HEK293 (cell line): ENCODE results near the gene ARHGAP24.

Source experiments
- CTCF ChIA-PET: fragments of 350-600 bp; formaldehyde crosslinking; extraction: SDS; loops from one replicate; lab custom pipeline; 2021; ENCODE audit warnings: antibody characterized with exemption; lab: Yijun Ruan, JAX
- POLR2A ChIA-PET: fragments of 300-600 bp; formaldehyde crosslinking; extraction: SDS; loops from one replicate; lab custom pipeline; 2020; ENCODE audit warnings: antibody characterized with exemption, inconsistent platforms; lab: Yijun Ruan, JAX
- H3K27ac ChIP-seq: fragments of 200-500 bp; sonication (Bioruptor generic); 2 replicates; pipeline ENCODE4 v1.5.1; 2014; ENCODE audit warnings: low read depth, low read length, control low read depth, inconsistent platforms; ENCODE audit errors: extremely low read depth
- H3K36me3 ChIP-seq, 2 experiments: fragments of 200-500 bp in 1 of 2; sonication (Bioruptor generic) in 1 of 2; 1 replicate in 1 of 2; 2 replicates in 1 of 2; pipeline ENCODE4 v1.5.1; 2014 to 2017; ENCODE audit warnings: inconsistent platforms in 2 of 2, low read length in 2 of 2; ENCODE audit not compliant: control insufficient read depth in 2 of 2, insufficient read depth in 1 of 2
- H3K4me1 ChIP-seq: fragments of 200-500 bp; sonication (Bioruptor generic); 2 replicates; pipeline ENCODE4 v1.5.1; 2014; ENCODE audit warnings: mild to moderate bottlenecking, low read length, inconsistent platforms; ENCODE audit not compliant: control insufficient read depth, insufficient read depth
- H3K4me3 ChIP-seq: 2 replicates; pipeline ENCODE4 v1.5.1; 2011; ENCODE audit warnings: low read depth, mild to moderate bottlenecking, control low read depth, low read length, moderate library complexity
- H3K9me3 ChIP-seq: fragments of 200-500 bp; sonication (Bioruptor generic); 2 replicates; pipeline ENCODE4 v1.5.1; 2014; ENCODE audit warnings: low read depth, low read length, inconsistent platforms; ENCODE audit not compliant: control insufficient read depth, insufficient read depth
- HOXA7 ChIP-seq: sonication (generic); formaldehyde crosslinking; IDR thresholded peaks from 2 replicates; pipeline ENCODE4 v1.8.1; 2022; ENCODE audit warnings: missing genetic modification reagents, borderline replicate concordance
- TRIM28 ChIP-seq: IDR thresholded peaks from 2 replicates; pipeline ENCODE4 v1.6.1; 2011; ENCODE audit warnings: low read length, control low read depth, borderline replicate concordance
- ZBTB17 ChIP-seq: fragments of 450-650 bp; formaldehyde crosslinking; IDR thresholded peaks from 2 replicates; pipeline ENCODE4 v1.5.1; 2016; ENCODE audit warnings: missing biosample characterization, missing genetic modification characterization
- ZBTB20 ChIP-seq: fragments of 450-650 bp; formaldehyde crosslinking; IDR thresholded peaks from 2 replicates; pipeline ENCODE4 v1.5.1; 2016; ENCODE audit warnings: missing biosample characterization, missing genetic modification characterization
- ZFHX2 ChIP-seq: fragments of 450-650 bp; formaldehyde crosslinking; conservative IDR thresholded peaks from 2 replicates; pipeline ENCODE4 v1.5.1; 2016; ENCODE audit warnings: missing biosample characterization, missing genetic modification characterization
- ZIC2 ChIP-seq: fragments of 450-650 bp; formaldehyde crosslinking; IDR thresholded peaks from 2 replicates; pipeline ENCODE4 v1.5.1; 2016; ENCODE audit warnings: missing biosample characterization, missing genetic modification characterization
- ZNF169 ChIP-seq: fragments of 450-650 bp; formaldehyde crosslinking; IDR thresholded peaks from 2 replicates; pipeline ENCODE4 v1.5.1; 2016; ENCODE audit warnings: missing biosample characterization, missing genetic modification characterization
- ZNF184 ChIP-seq: fragments of 450-650 bp; IDR thresholded peaks from 2 replicates; pipeline ENCODE4 v1.5.1; 2018; ENCODE audit warnings: missing biosample characterization, mild to moderate bottlenecking, missing genetic modification characterization
- ZNF202 ChIP-seq: fragments of 450-650 bp; formaldehyde crosslinking; IDR thresholded peaks from 2 replicates; pipeline ENCODE4 v1.5.1; 2016; ENCODE audit warnings: missing biosample characterization, missing genetic modification characterization, borderline replicate concordance
- ZNF23 ChIP-seq: fragments of 450-650 bp; formaldehyde crosslinking; IDR thresholded peaks from 2 replicates; pipeline ENCODE4 v1.5.1; 2016; ENCODE audit warnings: missing biosample characterization, missing genetic modification characterization, borderline replicate concordance
- ZNF335 ChIP-seq: fragments of 450-650 bp; formaldehyde crosslinking; conservative IDR thresholded peaks from 2 replicates; pipeline ENCODE4 v1.5.1; 2016; ENCODE audit warnings: missing biosample characterization, missing genetic modification characterization
- ZNF341 ChIP-seq: fragments of 450-650 bp; formaldehyde crosslinking; IDR thresholded peaks from 2 replicates; pipeline ENCODE4; 2016; ENCODE audit warnings: low read depth, missing biosample characterization, missing genetic modification characterization
- ZNF555 ChIP-seq: fragments of 450-650 bp; formaldehyde crosslinking; conservative IDR thresholded peaks from 2 replicates; pipeline ENCODE4 v1.5.1; 2017; ENCODE audit warnings: missing biosample characterization, mild to moderate bottlenecking, missing genetic modification characterization, inconsistent platforms
- ZNF623 ChIP-seq: fragments of 450-650 bp; formaldehyde crosslinking; IDR thresholded peaks from 2 replicates; pipeline ENCODE4 v1.5.1; 2016; ENCODE audit warnings: missing biosample characterization, missing genetic modification characterization
- ZNF707 ChIP-seq: fragments of 450-650 bp; formaldehyde crosslinking; IDR thresholded peaks from 2 replicates; pipeline ENCODE4 v1.5.1; 2016; ENCODE audit warnings: missing biosample characterization, missing genetic modification characterization
- ZNF76 ChIP-seq: fragments of 450-650 bp; formaldehyde crosslinking; IDR thresholded peaks from 2 replicates; pipeline ENCODE4; 2016; ENCODE audit warnings: low read depth, missing biosample characterization, missing genetic modification characterization, borderline replicate concordance
- ZSCAN30 ChIP-seq: fragments of 450-650 bp; IDR thresholded peaks from 2 replicates; pipeline ENCODE4 v1.5.1; 2018; ENCODE audit warnings: missing biosample characterization, mild to moderate bottlenecking, missing genetic modification characterization, moderate library complexity
- TF ChIP-seq, protein P1 (sequence below): fragments of 450-650 bp; formaldehyde crosslinking; IDR thresholded peaks from 2 replicates; pipeline ENCODE4 v1.5.1; 2016; ENCODE audit warnings: missing biosample characterization, missing genetic modification characterization
- TF ChIP-seq, protein P2 (sequence below): fragments of 450-650 bp; IDR thresholded peaks from 2 replicates; pipeline ENCODE4 v1.5.1; 2018; ENCODE audit warnings: missing biosample characterization, mild to moderate bottlenecking, missing genetic modification characterization
- TF ChIP-seq, protein P3 (sequence below): fragments of 450-650 bp; formaldehyde crosslinking; IDR thresholded peaks from 2 replicates; pipeline ENCODE4 v1.5.1; 2016; ENCODE audit warnings: missing biosample characterization, missing genetic modification characterization

The ARHGAP24 gene

DNA sequence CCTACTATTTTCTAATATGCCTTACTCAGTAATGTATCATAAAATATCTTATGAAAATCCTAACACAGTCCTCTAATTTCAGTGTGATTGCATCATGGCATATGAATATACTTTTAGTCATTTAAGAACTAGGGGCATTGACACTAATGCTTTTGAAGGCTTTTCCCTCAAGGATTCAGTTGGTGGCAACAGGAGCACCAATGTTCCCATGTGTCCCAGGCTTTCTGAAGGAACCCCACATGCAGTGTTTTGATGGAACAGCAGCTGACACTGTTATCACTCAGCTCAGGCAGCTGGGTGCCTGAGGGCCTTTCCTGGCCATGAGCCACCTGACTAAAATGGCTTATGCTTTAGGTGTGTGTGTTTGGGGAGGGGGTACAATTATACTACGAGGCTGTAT is 348.3 kb downstream of the ARHGAP24 start:
- no peaks in the 10 kb centered on the region for H3K36me3 ChIP-seq
- H3K4me1 ChIP-seq = peaks cover 7% of the 10 kb centered on the region; the same call in 1 of the 2 replicates
- POLR2A ChIA-PET = no interaction called here
- TF ChIP-seq ZBTB17 (tag by site-specific recombination) (no peak), ZBTB20 (tag by site-specific recombination) (peak; percentile 40; the same call in 1 of the 2 replicates), ZNF23 (tag by site-specific recombination) (no peak), ZNF341 (tag by site-specific recombination) (peak; percentile 41), ZIC2 (tag by site-specific recombination) (peak; percentile 23), ZNF335 (tag by site-specific recombination) (peak; percentile 51)
- TF ChIP-seq, protein P1, sequence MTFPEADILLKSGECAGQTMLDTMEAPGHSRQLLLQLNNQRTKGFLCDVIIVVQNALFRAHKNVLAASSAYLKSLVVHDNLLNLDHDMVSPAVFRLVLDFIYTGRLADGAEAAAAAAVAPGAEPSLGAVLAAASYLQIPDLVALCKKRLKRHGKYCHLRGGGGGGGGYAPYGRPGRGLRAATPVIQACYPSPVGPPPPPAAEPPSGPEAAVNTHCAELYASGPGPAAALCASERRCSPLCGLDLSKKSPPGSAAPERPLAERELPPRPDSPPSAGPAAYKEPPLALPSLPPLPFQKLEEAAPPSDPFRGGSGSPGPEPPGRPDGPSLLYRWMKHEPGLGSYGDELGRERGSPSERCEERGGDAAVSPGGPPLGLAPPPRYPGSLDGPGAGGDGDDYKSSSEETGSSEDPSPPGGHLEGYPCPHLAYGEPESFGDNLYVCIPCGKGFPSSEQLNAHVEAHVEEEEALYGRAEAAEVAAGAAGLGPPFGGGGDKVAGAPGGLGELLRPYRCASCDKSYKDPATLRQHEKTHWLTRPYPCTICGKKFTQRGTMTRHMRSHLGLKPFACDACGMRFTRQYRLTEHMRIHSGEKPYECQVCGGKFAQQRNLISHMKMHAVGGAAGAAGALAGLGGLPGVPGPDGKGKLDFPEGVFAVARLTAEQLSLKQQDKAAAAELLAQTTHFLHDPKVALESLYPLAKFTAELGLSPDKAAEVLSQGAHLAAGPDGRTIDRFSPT = no peak
- CTCF ChIA-PET = interaction anchor here (0.8 to 1.0 kb wide), 2 partner anchors 26 to 27 kb away, joined by 3 to 4 read pairs; no protein-coding TSS in a partner anchor
- no peaks in the 10 kb centered on the region for H3K9me3 ChIP-seq
- no peak overlapping the region for H3K4me3 ChIP-seq
- no peak overlapping the region for H3K27ac ChIP-seq

DNA sequence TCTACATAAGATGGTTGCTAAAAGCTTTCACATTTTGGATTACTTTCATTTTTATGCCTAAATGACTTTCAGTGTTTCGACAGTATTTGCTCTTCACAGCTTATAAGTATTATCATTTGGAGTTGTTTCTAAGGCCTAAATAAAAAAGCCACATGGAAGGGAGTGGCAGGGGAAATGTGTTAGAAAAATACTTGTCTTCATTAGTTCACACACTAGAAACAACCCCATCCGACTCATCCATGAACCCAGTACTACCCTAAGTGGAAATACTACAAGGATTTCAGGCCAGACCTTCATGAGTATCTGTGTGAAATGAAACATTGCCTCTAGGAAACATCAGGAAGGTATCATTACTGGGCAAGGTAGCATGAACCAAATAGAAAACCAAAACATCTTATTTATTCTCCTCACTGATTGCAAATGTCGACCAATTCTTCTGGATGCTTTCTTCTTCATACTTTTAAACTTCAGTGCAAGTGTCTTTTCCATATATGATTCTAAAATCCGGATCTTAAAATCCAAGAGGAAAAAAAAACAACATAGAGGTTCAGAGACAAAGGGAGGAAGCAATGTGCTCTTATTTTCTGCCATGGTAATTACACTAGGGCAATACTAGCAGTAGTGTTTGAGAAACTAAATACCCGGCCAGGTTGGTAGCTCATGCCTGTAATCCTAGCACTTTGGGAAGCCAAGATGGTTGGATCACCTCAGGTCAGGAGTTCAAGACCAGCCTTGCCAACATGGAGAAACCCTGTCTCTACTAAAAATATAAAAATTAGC is 349.4 kb downstream of the ARHGAP24 start:
- H3K9me3 ChIP-seq = no peaks in the 10 kb centered on the region
- ChIA-PET POLR2A (no interaction called here), CTCF (interaction anchor here (0.8 to 1.2 kb wide), 3 partner anchors 27 to 28 kb away, joined by 3 to 6 read pairs (median 4); no protein-coding TSS in a partner anchor)
- H3K4me1 ChIP-seq = peaks cover 7% of the 10 kb centered on the region; the same call in 1 of the 2 replicates
- H3K27ac ChIP-seq = no peak overlapping the region
- TF ChIP-seq ZNF169 (no peak), ZSCAN30 (tag by site-specific recombination) (no peak), ZNF76 (tag by site-specific recombination) (no peak), ZNF202 (tag by site-specific recombination) (no peak), ZNF707 (tag by site-specific recombination) (no peak), ZNF623 (tag by site-specific recombination) (no peak), ZNF184 (tag by site-specific recombination) (no peak), TRIM28 (no peak), ZFHX2 (tag by site-specific recombination) (no peak), ZNF555 (tag by site-specific recombination) (no peak), HOXA7 (no peak)
- TF ChIP-seq, protein P2, sequence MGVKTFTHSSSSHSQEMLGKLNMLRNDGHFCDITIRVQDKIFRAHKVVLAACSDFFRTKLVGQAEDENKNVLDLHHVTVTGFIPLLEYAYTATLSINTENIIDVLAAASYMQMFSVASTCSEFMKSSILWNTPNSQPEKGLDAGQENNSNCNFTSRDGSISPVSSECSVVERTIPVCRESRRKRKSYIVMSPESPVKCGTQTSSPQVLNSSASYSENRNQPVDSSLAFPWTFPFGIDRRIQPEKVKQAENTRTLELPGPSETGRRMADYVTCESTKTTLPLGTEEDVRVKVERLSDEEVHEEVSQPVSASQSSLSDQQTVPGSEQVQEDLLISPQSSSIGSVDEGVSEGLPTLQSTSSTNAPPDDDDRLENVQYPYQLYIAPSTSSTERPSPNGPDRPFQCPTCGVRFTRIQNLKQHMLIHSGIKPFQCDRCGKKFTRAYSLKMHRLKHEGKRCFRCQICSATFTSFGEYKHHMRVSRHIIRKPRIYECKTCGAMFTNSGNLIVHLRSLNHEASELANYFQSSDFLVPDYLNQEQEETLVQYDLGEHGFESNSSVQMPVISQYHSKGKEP = no peak
- TF ChIP-seq, protein P3, sequence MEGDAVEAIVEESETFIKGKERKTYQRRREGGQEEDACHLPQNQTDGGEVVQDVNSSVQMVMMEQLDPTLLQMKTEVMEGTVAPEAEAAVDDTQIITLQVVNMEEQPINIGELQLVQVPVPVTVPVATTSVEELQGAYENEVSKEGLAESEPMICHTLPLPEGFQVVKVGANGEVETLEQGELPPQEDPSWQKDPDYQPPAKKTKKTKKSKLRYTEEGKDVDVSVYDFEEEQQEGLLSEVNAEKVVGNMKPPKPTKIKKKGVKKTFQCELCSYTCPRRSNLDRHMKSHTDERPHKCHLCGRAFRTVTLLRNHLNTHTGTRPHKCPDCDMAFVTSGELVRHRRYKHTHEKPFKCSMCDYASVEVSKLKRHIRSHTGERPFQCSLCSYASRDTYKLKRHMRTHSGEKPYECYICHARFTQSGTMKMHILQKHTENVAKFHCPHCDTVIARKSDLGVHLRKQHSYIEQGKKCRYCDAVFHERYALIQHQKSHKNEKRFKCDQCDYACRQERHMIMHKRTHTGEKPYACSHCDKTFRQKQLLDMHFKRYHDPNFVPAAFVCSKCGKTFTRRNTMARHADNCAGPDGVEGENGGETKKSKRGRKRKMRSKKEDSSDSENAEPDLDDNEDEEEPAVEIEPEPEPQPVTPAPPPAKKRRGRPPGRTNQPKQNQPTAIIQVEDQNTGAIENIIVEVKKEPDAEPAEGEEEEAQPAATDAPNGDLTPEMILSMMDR (tag by site-specific recombination) = no peak
- H3K36me3 ChIP-seq = no peaks in the 10 kb centered on the region
- H3K4me3 ChIP-seq = no peak overlapping the region
